HCT116 (cell line): Measurements from ENCODE around the gene OS9. TPM values are rescaled to one million over a fixed set of nuclear protein-coding genes. Genes with fewer than 3 reads are reported as not detected.

Source experiments
- ATAC-seq: fragments of 200-7000 bp; cut with Tn5 transposase; 2 replicates; pipeline ENCODE4 v1.9.1; 2020; ENCODE audit warnings: mild to moderate bottlenecking, moderate library complexity
- BruUV-seq: library from RNA; stranded (reverse); fragments of 400-500 nt; replicated peaks from 2 replicates; lab custom pipeline; 2021; lab: Mats Ljungman, UMichigan
- CTCF ChIA-PET: fragments of 300-600 bp; sonication (Branson Sonifier 250); formaldehyde crosslinking; loops from one replicate; lab custom pipeline; 2021; ENCODE audit warnings: antibody characterized with exemption; lab: Charles Lee
- POLR2A ChIA-PET: fragments of 300-600, 350-600 bp; sonication (Branson Sonifier 250); formaldehyde crosslinking; loops from one replicate; lab custom pipeline; 2021; ENCODE audit warnings: antibody characterized with exemption; lab: Charles Lee
- RAD21 ChIA-PET, 2 experiments: fragments of 300-600 bp; sonication (Branson Sonifier 250); formaldehyde crosslinking; loops; one replicate each; lab custom pipeline; 2023; ENCODE audit warnings: low total read pairs in 2 of 2; ENCODE audit not compliant: uncharacterized antibody in 2 of 2, unreplicated experiment in 2 of 2, low non-redundant PET in 1 of 2; lab: Charles Lee
- DNase-seq: peaks from one replicate; pipeline ENCODE4 v3.0.0-alpha.2; 2010; ENCODE audit warnings: low read depth, low spot score
- H2AFZ ChIP-seq: fragments of 200-600 bp; shearing (Covaris generic), sonication (generic); 2 replicates; pipeline ENCODE4 v1.6.1; 2017; ENCODE audit warnings: low read depth, mixed run types, mixed read lengths, antibody characterized with exemption, low read length; ENCODE audit not compliant: poor library complexity, severe bottlenecking
- H3K27ac ChIP-seq: 2 replicates; pipeline ENCODE4 v1.5.1; 2012; ENCODE audit warnings: low read depth, low read length
- H3K27me3 ChIP-seq: fragments of 200-600 bp; sonication (generic); 2 replicates; pipeline ENCODE4 v1.6.1; 2016; ENCODE audit warnings: mixed run types, low read length, mixed read lengths; ENCODE audit not compliant: insufficient read depth
- H3K36me3 ChIP-seq, 2 experiments: fragments of 200-500 bp in 1 of 2; fragments of 200-600 bp in 1 of 2; sonication (Bioruptor generic) in 1 of 2; sonication (generic) in 1 of 2; 2 replicates each; pipeline versions ENCODE4 v1.5.1 to v1.6.1; 2014 to 2016; ENCODE audit warnings: low read length in 2 of 2, inconsistent platforms in 1 of 2, mixed read lengths in 1 of 2, mixed run types in 1 of 2; ENCODE audit not compliant: insufficient read depth in 2 of 2, control insufficient read depth in 1 of 2
- H3K4me1 ChIP-seq, 2 experiments: fragments of 200-600 bp in 1 of 2; sonication (generic) in 1 of 2; 2 replicates each; pipeline versions ENCODE4 v1.5.1 to v1.6.1; 2012 to 2017; ENCODE audit warnings: low read length in 2 of 2, inconsistent platforms in 1 of 2, mild to moderate bottlenecking in 1 of 2, mixed read lengths in 1 of 2, mixed run types in 1 of 2, moderate library complexity in 1 of 2; ENCODE audit not compliant: insufficient read depth in 2 of 2, control insufficient read depth in 1 of 2
- H3K4me2 ChIP-seq: fragments of 200-600 bp; sonication (generic); 2 replicates; pipeline ENCODE4 v1.6.1; 2017; ENCODE audit warnings: mixed run types, low read length, mixed read lengths
- H3K4me3 ChIP-seq, 2 experiments: fragments of 200-600 bp in 1 of 2; sonication (generic) in 1 of 2; replicated peaks in 1 of 2; 2 replicates each; pipeline ENCODE4 v1.5.1; 2011 to 2016; ENCODE audit warnings: low read length in 2 of 2, control low read depth in 1 of 2, low read depth in 1 of 2, mild to moderate bottlenecking in 1 of 2, mixed read lengths in 1 of 2, mixed run types in 1 of 2
- H3K79me2 ChIP-seq: fragments of 200-600 bp; sonication (generic); 2 replicates; pipeline ENCODE4 v1.6.1; 2017; ENCODE audit warnings: mild to moderate bottlenecking, mixed run types, low read length, moderate library complexity, mixed read lengths; ENCODE audit not compliant: insufficient read depth
- H3K9ac ChIP-seq: fragments of 200-600 bp; sonication (generic); 2 replicates; pipeline ENCODE4 v1.6.1; 2016; ENCODE audit warnings: low read length, mixed read lengths
- H3K9me2 ChIP-seq: fragments of 200-600 bp; sonication (generic), shearing (Covaris generic); 2 replicates; pipeline ENCODE4 v1.6.1; 2017; ENCODE audit warnings: mixed run types, mild to moderate bottlenecking, moderate library complexity; ENCODE audit not compliant: insufficient read depth
- H3K9me3 ChIP-seq, 2 experiments: fragments of 200-500 bp in 1 of 2; fragments of 200-600 bp in 1 of 2; sonication (Bioruptor generic) in 1 of 2; sonication (generic) in 1 of 2; 2 replicates each; pipeline ENCODE4 v1.6.1; 2014 to 2017; ENCODE audit warnings: low read length in 2 of 2, mixed read lengths in 2 of 2, inconsistent platforms in 1 of 2, low read depth in 1 of 2, mild to moderate bottlenecking in 1 of 2, mixed run types in 1 of 2, moderate library complexity in 1 of 2; ENCODE audit not compliant: control insufficient read depth in 1 of 2, insufficient read depth in 1 of 2
- H4K20me1 ChIP-seq: fragments of 200-600 bp; sonication (generic), shearing (Covaris generic); 2 replicates; pipeline ENCODE4 v1.6.1; 2017; ENCODE audit warnings: mixed run types, mild to moderate bottlenecking, moderate library complexity; ENCODE audit not compliant: insufficient read depth
- CBX3 ChIP-seq: IDR thresholded peaks from 2 replicates; pipeline ENCODE4 v1.6.1; 2012; ENCODE audit warnings: low read depth
- EGR1 ChIP-seq: IDR thresholded peaks from 2 replicates; pipeline ENCODE4 v1.6.1; 2012; ENCODE audit warnings: low read depth
- JUND ChIP-seq: IDR thresholded peaks from 2 replicates; pipeline ENCODE4 v1.6.1; 2012
- POLR2A ChIP-seq: IDR thresholded peaks from 2 replicates; pipeline ENCODE4 v1.7.0; 2011; ENCODE audit warnings: borderline replicate concordance; ENCODE audit not compliant: insufficient read depth, insufficient read length; ENCODE audit errors: extremely low read depth
- SRF ChIP-seq: IDR thresholded peaks from 2 replicates; pipeline ENCODE4 v1.6.1; 2012; ENCODE audit warnings: low read depth
- TCF7L2 ChIP-seq: IDR thresholded peaks from 2 replicates; pipeline ENCODE4 v1.7.0; 2011; ENCODE audit warnings: borderline replicate concordance, inconsistent platforms; ENCODE audit not compliant: insufficient read depth, insufficient read length; ENCODE audit errors: extremely low read depth
- ZFX ChIP-seq: fragments of 450-650 bp; IDR thresholded peaks from 2 replicates; pipeline ENCODE4 v1.6.1; 2017
- intact Hi-C: fragments of 100-400 bp; cut with micrococcal nuclease; formaldehyde crosslinking; loops from 2 replicates; pipeline ENCODE4 v1.10.0; 2022
- total RNA-seq: library from RNA; stranded (reverse); gene quantifications from one replicate; pipeline ENCODE4 v1.2.1, GENCODE V29; 2021; ENCODE audit not compliant: unreplicated experiment
- TF ChIP-seq, protein P1 (sequence below): IDR thresholded peaks from 2 replicates; pipeline ENCODE4 v1.6.1; 2012; ENCODE audit warnings: low read depth
- TF ChIP-seq, protein P2 (sequence below), 3 experiments: fragments of 200-600 bp in 1 of 3; sonication (generic) in 1 of 3; IDR thresholded peaks in 2 of 3; conservative IDR thresholded peaks in 1 of 3; 2 replicates each; pipeline ENCODE4 v1.5.1; 2012 to 2017; ENCODE audit warnings: low read depth in 2 of 3, low read length in 2 of 3, antibody characterized with exemption in 1 of 3, borderline replicate concordance in 1 of 3, control low read depth in 1 of 3, mild to moderate bottlenecking in 1 of 3, mixed read lengths in 1 of 3, mixed run types in 1 of 3, moderate library complexity in 1 of 3; ENCODE audit not compliant: insufficient read depth in 1 of 3

The OS9 gene
- total RNA-seq, 1 experiment from 2014 or later = 98.4 TPM

DNA sequence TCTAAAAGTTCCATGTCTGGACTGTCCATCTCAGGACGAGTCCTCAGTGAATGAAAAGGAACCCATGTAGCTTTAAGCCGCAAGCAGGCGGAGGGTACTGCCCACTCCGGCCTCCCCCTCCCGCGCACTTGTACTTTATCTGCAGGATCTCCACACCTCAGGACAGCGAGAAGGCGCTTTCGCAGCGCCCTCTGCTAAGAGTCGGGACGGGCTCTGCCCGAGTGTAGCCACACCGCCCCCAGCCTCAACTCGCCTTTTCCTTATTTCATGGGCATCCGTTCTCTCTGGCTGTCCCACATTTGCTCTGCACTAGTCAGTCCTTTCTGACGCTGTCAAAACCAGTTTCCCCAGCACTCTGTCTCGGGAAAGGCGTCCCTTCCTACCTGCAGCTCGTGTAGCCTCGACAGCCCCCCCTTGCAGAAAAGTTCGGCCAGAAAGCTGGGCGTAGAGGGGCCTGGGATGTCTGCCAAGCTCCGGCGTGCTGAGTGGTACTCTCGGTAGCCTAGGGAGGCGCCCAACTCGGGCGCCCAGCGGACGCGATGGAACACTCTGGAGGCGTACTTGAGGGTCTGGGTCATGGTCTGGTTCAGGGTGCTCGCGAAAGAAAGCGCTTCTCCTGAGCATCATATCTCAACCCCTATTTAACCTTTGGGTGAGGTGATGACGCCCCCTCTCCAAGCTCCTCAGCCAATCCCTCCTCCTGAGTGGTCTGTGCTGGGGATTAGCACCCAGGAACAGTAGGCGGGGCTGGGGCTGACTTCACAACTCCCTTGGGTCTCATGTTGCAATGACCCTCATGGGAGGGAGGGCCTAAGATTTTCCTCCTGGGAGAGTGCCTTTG lies 72.8 kb downstream of the OS9 start, which contains the start of gene CYP27B1 (continued):
- TF ChIP-seq, protein P1, sequence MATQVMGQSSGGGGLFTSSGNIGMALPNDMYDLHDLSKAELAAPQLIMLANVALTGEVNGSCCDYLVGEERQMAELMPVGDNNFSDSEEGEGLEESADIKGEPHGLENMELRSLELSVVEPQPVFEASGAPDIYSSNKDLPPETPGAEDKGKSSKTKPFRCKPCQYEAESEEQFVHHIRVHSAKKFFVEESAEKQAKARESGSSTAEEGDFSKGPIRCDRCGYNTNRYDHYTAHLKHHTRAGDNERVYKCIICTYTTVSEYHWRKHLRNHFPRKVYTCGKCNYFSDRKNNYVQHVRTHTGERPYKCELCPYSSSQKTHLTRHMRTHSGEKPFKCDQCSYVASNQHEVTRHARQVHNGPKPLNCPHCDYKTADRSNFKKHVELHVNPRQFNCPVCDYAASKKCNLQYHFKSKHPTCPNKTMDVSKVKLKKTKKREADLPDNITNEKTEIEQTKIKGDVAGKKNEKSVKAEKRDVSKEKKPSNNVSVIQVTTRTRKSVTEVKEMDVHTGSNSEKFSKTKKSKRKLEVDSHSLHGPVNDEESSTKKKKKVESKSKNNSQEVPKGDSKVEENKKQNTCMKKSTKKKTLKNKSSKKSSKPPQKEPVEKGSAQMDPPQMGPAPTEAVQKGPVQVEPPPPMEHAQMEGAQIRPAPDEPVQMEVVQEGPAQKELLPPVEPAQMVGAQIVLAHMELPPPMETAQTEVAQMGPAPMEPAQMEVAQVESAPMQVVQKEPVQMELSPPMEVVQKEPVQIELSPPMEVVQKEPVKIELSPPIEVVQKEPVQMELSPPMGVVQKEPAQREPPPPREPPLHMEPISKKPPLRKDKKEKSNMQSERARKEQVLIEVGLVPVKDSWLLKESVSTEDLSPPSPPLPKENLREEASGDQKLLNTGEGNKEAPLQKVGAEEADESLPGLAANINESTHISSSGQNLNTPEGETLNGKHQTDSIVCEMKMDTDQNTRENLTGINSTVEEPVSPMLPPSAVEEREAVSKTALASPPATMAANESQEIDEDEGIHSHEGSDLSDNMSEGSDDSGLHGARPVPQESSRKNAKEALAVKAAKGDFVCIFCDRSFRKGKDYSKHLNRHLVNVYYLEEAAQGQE = no peak
- no peak for TF ChIP-seq EGR1
- TF ChIP-seq JUND = no peak
- no peak for TF ChIP-seq CBX3
- no peak for TF ChIP-seq TCF7L2
- no peak for TF ChIP-seq ZFX
- TF ChIP-seq POLR2A = peak; percentile 45

DNA sequence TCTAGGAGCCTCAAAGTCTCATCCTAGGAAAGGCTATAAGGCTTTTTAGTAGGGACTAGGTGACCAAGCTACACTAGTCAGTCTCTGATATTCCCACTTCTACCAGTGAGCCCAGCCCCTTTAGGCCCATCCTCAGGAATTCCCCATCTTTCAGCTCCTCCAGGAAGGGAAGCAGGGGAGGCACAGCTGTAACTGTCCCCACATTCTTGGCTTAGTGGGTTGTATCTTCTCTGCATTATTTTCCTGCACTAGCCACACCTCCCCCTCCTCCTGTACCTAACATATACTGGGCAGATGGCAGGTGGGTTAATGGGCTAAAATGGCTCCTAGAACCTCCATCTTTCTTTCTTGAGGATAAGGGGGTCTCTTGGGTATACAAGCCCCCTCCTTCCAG lies 73.4 kb downstream of the OS9 start:
- ATAC-seq = no peak
- no peak for DNase-seq
- Histone ChIP-seq H3K79me2 (peaks cover 15% of the 10 kb centered on the region), H3K27me3 (no peaks in the 10 kb centered on the region), H2AFZ (no peak overlapping the region), H3K4me1 (peaks cover 11 to 47% of the 10 kb centered on the region in 2 experiments), H3K9me3 (no peaks in the 10 kb centered on the region), H3K4me3 (peak overlapping the region; percentile 72 to 81; a peak in 3 of 4 replicates), H4K20me1 (no peaks in the 10 kb centered on the region), H3K27ac (peak overlapping the region; percentile 73), H3K9me2 (no peaks in the 10 kb centered on the region), H3K9ac (peak overlapping the region; percentile 81; the same call in 1 of the 2 replicates), H3K36me3 (peaks cover 10 to 27% of the 10 kb centered on the region in 2 experiments; a peak in 3 of 4 replicates), H3K4me2 (peak overlapping the region; percentile 100)
- ChIA-PET RAD21 (no interaction called here), POLR2A (interaction anchor here (1.2 to 2.4 kb wide), 4 partner anchors 11 to 15 kb away, joined by 4 to 12 read pairs (median 5); partner anchors contain the start of gene CDK4), CTCF (interaction anchor here (4.0 kb wide), 1 partner anchor 11 kb away, joined by 51 read pairs; no protein-coding TSS in a partner anchor)
- intact Hi-C loops = no loop called here
- TF ChIP-seq, protein P2, sequence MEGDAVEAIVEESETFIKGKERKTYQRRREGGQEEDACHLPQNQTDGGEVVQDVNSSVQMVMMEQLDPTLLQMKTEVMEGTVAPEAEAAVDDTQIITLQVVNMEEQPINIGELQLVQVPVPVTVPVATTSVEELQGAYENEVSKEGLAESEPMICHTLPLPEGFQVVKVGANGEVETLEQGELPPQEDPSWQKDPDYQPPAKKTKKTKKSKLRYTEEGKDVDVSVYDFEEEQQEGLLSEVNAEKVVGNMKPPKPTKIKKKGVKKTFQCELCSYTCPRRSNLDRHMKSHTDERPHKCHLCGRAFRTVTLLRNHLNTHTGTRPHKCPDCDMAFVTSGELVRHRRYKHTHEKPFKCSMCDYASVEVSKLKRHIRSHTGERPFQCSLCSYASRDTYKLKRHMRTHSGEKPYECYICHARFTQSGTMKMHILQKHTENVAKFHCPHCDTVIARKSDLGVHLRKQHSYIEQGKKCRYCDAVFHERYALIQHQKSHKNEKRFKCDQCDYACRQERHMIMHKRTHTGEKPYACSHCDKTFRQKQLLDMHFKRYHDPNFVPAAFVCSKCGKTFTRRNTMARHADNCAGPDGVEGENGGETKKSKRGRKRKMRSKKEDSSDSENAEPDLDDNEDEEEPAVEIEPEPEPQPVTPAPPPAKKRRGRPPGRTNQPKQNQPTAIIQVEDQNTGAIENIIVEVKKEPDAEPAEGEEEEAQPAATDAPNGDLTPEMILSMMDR (IDR thresholded peaks at IDR 0.05 in 2 of 3, conservative IDR thresholded peaks at IDR 0.05 in 1 of 3; ENCODE audit: borderline replicate concordance in 1 of 3, insufficient read depth in 1 of 3, low read depth in 2 of 3, low read length in 2 of 3) = no peak
- no peak for TF ChIP-seq SRF
- BruUV-seq = no TSS peak
